GM18861 (cell line): ENCODE measurements around the gene RARG.

ENCODE experiments used
- ATAC-seq: cut with Tn5 transposase; IDR thresholded peaks from one replicate; pipeline ENCODE4 v1.9.1; 2021; ENCODE audit not compliant: unreplicated experiment

The RARG gene

GRCh38 chr12:53231921-53232645 lies at the start of gene RARG:
Gene RARG, minus strand, starts transcription at chr12:53232209. Its CDS starts 4,664 bp downstream, at chr12:53227545.
- no peak for ATAC-seq

GRCh38 chr12:53279888-53280498 lies 48.0 kb upstream of the RARG start:
- ATAC-seq, result no peak

GRCh38 chr12:53279283-53279869 lies 47.4 kb upstream of the RARG start:
- ATAC-seq, result no peak

GRCh38 chr12:53277981-53278380 lies 46.0 kb upstream of the RARG start:
- ATAC-seq, result no peak

- no peak for ATAC-seq
Measured at GRCh38 chr12:53276511-53276910, 44.5 kb upstream of the RARG start.

- ATAC-seq, result no peak
Measured at GRCh38 chr12:53274445-53274844, 42.4 kb upstream of the RARG start.

- no peak for ATAC-seq
Measured at GRCh38 chr12:53268630-53269562, 36.9 kb upstream of the RARG start.

- ATAC-seq, result peak; percentile 86
Measured at GRCh38 chr12:53267999-53268629, 36.1 kb upstream of the RARG start, which contains the start of gene ESPL1. Gene ESPL1, plus strand, starts transcription at chr12:53268299. Its CDS starts 468 bp downstream, at chr12:53268767.

- ATAC-seq, result peak; percentile 17
Measured at GRCh38 chr12:53267306-53267998, 35.4 kb upstream of the RARG start.

GRCh38 chr12:53265783-53266182 lies 33.8 kb upstream of the RARG start:
- no peak for ATAC-seq

- ATAC-seq, result no peak
Measured at GRCh38 chr12:53259891-53260290, 27.9 kb upstream of the RARG start.

- no peak for ATAC-seq
Measured at GRCh38 chr12:53258541-53259539, 26.8 kb upstream of the RARG start.

- no peak for ATAC-seq
Measured at GRCh38 chr12:53255996-53256395, 24.0 kb upstream of the RARG start.

GRCh38 chr12:53254816-53255545 lies 23.0 kb upstream of the RARG start:
- ATAC-seq, result no peak

GRCh38 chr12:53253298-53253697 lies 21.3 kb upstream of the RARG start:
- no peak for ATAC-seq

- no peak for ATAC-seq
Measured at GRCh38 chr12:53252349-53252916, 20.4 kb upstream of the RARG start.

GRCh38 chr12:53251477-53252348 lies 19.7 kb upstream of the RARG start:
- ATAC-seq, result peak; percentile 59
